KOPT-K1 (cell line): Measurements from ENCODE around the gene ST3GAL4.

Source experiments
- H3K27ac ChIP-seq: fragments of 200-600 bp; sonication (generic); 2 replicates; pipeline ENCODE4 v1.5.1; 2016; ENCODE audit warnings: antibody characterized with exemption, mild to moderate bottlenecking, low read depth, low read length; ENCODE audit not compliant: poor library complexity, severe bottlenecking
- H3K36me3 ChIP-seq: fragments of 200-600 bp; sonication (generic); 2 replicates; pipeline ENCODE4 v1.5.1; 2017; ENCODE audit warnings: antibody characterized with exemption, mild to moderate bottlenecking, low read length, moderate library complexity; ENCODE audit not compliant: insufficient read depth
- H3K9me3 ChIP-seq: fragments of 200-600 bp; sonication (generic); 2 replicates; pipeline ENCODE4 v1.5.1; 2017; ENCODE audit warnings: antibody characterized with exemption, low read length, mild to moderate bottlenecking; ENCODE audit not compliant: insufficient read depth, poor library complexity, severe bottlenecking

The ST3GAL4 gene

DNA sequence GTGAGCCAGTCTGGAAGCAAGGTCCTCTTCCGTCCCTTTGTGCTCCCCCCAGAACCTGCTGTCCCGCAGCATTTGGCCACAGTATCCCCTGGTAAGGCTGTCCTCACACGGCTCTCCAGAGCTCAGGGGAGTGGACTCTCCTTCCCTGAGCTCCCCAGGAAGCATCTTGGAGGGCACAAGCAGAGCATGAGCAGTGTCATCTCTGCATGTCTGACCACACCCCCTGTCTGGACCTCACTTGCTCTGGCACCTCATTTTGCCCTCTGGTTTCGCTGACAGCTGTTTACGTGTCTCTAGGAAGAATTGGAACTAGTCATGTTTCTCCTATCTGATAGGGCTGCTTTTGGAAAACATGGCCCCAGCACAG is 36.1 kb upstream of the ST3GAL4 start:
- Histone ChIP-seq H3K27ac (peak overlapping the region; percentile 95), H3K9me3 (peaks cover 5% of the 10 kb centered on the region), H3K36me3 (peaks cover under 1% of the 10 kb centered on the region; the same call in 1 of the 2 replicates)

DNA sequence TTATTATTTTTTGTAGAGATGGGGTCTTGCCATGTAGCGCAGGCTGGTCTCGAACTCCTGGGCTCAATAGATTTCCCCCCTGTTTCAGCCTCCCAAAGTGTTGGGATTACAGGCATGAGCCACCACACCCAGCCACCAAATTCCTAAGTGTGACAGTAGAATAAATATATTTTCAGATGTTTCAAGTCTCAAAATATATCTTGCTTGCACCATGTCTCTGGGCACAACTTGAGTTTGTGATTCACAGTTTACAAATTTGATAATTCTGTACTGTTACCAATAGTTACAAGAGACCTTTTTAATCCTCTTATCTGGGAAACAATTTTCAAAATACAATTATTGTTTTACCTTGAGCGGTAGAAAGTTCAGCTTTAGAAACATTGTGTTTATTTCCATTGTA is 32.5 kb upstream of the ST3GAL4 start:
- H3K9me3 ChIP-seq = no peaks in the 10 kb centered on the region
- H3K27ac ChIP-seq = no peak overlapping the region
- H3K36me3 ChIP-seq = no peaks in the 10 kb centered on the region

DNA sequence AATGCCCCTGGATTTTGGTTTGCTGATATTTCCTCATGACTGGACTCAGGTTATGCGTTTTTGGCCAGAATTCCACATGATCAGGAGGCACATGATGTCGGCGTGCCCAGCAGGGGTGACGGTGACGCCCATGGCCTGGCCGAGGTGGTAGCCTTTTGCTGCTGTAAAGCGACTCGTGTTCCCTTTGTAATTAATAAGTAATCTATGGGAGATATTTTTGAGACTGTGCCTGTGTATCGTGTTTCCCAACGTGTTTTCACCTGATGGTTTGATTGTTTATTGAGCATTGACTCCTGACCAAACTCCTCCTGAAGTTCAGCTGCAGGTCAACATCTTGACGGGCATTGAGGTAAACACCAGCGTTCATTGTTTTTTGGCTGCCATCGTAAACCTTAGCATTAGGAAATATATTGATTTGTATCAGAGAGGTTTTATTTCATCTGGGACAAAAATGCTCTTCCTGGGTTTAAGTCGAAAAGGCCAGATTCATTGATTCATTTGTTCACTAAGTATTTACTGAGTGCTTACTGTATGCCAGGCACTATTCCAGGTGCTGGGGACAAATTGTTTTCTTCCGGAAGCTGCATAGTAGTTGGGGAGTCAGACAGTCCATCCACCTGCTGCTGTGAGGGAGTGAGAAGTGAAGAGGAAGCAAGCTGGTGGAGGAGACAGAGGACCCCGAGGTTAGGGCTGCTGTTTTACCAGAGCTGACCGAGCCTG is 28.0 kb upstream of the ST3GAL4 start:
- no peaks in the 10 kb centered on the region for H3K9me3 ChIP-seq
- H3K36me3 ChIP-seq = peaks cover 15% of the 10 kb centered on the region
- H3K27ac ChIP-seq = peak overlapping the region; percentile 46

DNA sequence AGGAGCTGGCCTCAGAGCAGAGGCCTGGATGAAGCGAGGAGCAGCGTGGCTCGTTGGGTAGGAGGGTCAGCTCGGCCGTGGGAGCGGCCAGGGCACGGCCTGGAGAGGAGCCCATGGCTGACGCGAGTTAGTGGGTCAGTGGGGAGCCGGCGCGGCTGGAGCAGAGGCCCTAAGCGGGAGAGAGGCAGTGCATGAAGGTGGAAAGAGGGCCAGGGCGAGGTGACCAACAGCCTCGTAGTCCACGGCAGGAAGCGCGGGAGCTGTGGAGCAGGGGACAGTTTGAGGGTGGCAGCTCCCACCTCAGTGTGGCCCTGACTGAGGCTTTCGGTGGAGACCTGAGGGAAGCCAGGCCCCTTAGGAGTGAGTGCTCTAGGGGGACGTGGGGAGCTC is 27.5 kb upstream of the ST3GAL4 start:
- Histone ChIP-seq H3K27ac (peak overlapping the region; percentile 46), H3K9me3 (no peaks in the 10 kb centered on the region), H3K36me3 (peaks cover 21% of the 10 kb centered on the region)

DNA sequence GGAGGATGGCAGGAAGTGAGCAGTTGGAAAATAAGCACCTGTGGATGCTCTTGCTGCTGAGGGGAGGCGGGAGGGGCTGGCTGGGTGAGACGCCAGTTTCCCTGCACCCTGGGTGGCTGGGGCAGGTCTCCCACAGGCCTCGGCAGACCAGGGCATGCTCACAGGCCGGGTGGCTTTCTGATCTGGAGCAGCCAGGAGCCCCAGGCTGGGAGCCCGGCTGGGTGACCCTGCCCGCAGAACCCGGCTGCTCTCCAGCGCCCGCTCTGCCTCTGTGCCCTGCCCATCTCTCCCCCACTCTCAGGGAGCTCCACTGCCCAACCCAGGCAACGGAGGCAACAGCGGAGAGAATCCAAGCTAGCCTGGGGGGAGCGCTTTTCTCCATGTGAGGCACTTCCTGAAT is 27.0 kb upstream of the ST3GAL4 start:
- Histone ChIP-seq H3K27ac (peak overlapping the region; percentile 46), H3K36me3 (peaks cover 25% of the 10 kb centered on the region), H3K9me3 (no peaks in the 10 kb centered on the region)

DNA sequence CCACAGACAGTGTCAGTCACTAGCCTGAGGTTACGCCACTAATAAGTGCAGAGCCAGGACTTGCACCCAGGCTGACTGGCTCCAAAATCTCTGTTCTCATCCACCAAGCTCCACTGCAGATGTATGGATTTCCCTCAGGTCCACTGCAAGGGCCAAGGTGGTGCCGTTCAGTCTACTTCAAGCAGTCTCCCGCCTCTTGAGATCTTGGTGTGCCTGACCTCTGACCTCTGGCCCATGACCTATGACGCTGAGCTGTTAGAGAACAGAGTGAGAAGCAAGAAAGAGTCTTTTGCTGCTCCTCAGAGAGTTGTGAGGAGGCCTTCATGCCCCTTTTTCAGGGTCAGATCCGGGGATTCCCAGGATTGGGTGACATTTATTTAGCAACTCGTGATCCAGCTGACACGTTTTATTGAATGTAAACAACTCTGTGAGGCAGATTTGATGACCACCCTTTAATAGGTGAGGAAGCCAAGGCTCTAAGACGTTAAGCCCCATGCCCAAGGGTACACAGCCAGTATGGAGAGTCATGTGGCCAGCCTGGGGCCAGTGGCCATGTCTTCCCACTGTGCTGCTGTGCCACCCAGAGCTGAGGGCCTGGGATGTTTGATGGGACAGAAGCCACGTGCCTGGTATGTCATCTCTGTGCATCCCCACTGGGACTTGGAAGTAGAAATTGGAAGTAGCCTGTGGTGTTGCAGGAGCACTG is 26.4 kb upstream of the ST3GAL4 start:
- Histone ChIP-seq H3K27ac (peak overlapping the region; percentile 46), H3K36me3 (peaks cover 29% of the 10 kb centered on the region), H3K9me3 (no peaks in the 10 kb centered on the region)

DNA sequence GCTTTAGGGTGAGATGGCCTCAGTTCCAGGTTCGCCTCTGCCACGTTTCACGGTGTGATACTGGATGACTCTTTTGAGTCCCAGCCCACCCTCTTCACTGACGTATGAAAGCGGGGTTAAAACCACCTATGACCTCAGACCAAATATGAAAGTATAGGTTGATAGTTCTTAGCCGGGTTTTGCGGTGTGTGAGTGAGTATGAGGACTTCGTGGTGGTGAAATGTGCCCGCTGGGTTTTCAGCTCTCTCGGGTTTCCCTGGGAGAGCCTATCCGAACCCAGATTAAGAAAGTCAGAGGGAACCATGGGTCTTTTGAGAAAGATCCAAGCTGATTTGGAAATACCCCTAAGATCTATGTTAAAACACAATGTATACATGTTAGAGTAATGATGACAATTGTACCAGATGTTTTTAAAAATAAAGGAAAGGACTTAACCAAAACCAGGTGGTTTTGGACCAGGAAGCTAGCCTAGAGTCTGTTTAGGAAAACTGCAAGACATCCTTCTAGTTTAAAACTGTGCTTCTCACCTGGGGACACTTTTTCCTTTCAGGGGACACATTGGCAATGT is 25.8 kb upstream of the ST3GAL4 start:
- Histone ChIP-seq H3K36me3 (peaks cover 29% of the 10 kb centered on the region), H3K27ac (peak overlapping the region; percentile 19), H3K9me3 (no peaks in the 10 kb centered on the region)

DNA sequence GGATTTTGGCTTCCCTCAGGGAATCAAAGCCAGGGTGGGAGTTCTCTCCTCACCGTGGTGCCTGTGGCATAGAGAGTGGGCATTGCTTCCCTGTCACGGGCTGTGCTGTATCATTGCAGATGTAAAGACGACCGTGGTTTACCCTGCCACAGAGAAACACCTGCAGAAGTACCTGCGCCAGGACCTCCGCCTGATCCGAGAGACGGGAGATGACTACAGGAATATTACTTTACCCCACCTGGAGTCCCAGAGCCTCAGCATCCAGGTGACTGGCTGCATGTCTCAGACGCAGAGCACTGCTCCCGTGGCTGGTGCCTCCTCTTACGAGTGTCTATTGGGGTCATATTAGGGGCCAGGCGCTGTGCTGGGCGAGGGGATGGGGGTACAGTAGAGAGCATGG is 24.2 kb upstream of the ST3GAL4 start:
- H3K36me3 ChIP-seq = peaks cover 29% of the 10 kb centered on the region
- H3K27ac ChIP-seq = no peak overlapping the region

DNA sequence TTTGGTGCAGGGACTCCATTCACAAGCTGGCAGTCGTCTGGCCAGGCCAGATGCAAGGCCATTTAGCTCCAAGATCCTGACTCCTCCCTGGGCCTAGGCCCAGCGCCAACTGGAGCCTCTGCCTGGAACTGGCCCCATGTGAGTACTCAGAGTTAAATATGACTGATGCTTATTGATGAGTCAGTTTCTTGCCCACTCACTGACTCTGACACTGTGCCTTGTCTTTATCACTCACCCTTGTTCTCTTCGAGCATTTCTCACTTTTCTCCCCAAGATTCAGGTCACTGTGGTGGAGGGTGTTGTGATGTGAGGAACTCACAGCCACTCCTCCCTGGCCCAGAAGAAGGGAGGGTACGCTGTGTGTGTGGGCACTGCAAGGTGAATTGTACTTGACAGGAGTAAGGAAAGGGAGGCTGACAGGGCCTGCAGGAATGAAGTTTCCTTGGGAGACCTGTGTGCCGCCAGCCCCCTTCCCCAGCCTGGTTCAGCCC is 23.2 kb upstream of the ST3GAL4 start:
- H3K9me3 ChIP-seq = no peaks in the 10 kb centered on the region
- H3K27ac ChIP-seq = no peak overlapping the region
- peaks cover 29% of the 10 kb centered on the region for H3K36me3 ChIP-seq

More for the DNA sequence above, 24.2 kb upstream of the ST3GAL4 start:
- H3K9me3 ChIP-seq = no peaks in the 10 kb centered on the region

DNA sequence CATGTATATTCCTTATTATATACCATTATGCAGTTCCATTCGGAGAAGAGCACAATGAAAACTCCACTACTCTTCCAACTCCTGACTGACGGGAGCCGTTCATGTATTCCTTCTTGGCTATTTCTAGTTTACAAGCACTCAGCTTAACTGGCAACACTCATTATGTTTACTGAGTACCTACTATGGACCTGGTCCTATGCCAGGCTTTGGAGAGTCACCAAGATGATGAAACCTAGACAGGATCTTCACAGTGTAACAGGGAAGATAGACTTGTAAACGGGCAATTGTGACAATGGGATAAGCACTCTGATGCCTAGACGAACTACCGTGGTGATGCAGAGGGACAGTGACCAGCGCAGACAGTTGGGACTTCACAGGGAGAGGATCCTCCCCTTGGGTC is 22.3 kb upstream of the ST3GAL4 start:
- Histone ChIP-seq H3K36me3 (peaks cover 33% of the 10 kb centered on the region), H3K9me3 (no peaks in the 10 kb centered on the region), H3K27ac (no peak overlapping the region)

DNA sequence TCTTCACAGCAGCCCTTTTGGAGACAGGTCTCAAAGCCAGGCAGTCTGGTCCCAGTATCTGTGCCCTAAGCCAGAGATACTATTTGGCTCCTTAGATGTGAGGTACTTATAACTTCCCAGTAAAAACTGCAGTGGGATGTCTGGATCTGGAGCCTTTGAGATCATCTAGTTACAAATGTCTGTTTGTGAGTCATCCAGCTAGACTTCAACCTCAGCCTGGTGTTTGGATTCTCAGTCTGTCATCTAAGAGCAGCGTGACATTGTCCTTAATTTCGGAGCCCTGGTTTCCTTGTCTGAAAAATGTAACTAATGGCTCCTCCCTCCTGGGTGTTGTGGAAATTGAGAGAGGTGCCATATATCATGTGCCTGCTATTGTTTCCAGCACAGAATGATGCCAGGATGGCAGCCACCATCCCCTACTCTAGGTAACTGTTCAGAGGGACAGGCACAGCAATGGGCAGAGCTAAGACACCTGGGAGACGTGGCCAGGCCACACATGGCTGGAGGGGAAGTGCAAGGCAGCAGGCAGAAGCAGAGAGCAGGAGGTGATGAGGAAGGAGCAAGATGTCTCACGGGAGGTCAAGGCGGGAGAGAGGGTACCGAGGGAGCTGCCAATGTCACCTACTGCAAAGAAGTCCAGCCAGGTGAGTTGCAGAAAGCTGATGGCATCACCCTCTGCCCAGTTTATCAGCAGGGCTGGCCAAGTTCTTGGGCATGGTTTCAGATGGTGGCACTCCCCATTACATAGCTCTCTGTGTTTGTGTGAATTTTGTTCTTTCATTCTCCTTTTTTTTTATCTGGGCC is 20.6 kb upstream of the ST3GAL4 start:
- peak overlapping the region; percentile 79 for H3K27ac ChIP-seq
- peaks cover 50% of the 10 kb centered on the region for H3K36me3 ChIP-seq
- no peaks in the 10 kb centered on the region for H3K9me3 ChIP-seq

DNA sequence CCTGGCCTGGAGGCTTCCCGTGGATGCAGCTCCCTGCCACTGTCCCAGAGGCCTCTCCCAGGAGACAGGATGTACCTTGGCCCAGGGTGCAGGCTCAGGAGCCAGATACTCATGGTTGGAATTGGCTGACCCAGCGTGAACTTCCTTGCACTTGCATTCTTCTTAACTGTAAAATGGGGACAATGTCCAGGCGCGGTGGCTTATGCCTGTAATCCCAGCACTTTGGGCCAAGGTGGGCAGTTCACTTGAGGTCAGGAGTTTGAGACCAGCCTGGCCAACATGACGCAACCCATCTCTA is 20.1 kb upstream of the ST3GAL4 start:
- Histone ChIP-seq H3K27ac (peak overlapping the region; percentile 79), H3K36me3 (peaks cover 55% of the 10 kb centered on the region), H3K9me3 (no peaks in the 10 kb centered on the region)

DNA sequence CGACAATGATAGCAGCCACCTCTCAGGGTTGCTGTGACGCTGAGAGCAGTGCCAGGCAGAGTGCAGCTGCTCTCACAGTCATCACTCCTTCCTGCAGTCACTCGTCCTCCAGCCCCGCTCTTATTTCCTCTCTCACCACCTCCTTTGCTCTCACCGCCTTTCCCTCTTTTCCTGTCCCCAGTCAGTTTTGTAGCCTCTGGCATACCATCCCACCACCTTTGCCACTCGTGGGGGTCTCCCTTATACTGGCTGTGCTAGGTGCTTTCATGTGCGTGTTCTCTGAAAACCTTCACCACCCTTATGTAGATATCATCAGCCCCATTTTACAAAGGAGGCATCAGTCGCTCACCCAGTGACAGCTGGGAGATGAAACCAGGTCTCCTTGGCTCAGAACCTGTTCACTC is 19.3 kb upstream of the ST3GAL4 start:
- Histone ChIP-seq H3K9me3 (no peaks in the 10 kb centered on the region), H3K36me3 (peaks cover 61% of the 10 kb centered on the region), H3K27ac (peak overlapping the region; percentile 79)

DNA sequence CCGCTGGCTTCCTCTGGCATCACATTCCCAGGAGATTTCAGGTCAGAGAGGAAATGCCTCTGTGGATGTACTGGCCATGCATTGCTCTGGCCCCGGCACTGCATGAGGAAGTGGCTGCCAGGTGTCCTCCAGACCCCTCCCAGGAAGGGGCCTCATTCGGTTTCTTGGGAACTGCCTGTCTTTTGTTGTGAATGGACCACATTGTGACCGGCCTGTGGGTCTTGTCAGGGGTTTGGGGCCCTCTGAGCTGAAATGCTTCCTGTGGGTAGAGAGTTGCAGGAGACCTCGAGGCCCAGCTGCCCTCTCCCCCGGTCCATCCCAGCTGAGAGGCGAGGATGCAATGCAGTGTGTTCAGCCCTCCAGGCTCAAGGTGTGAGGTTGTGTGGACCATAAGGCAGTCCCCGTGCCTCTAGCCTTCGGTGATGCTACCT is 18.8 kb upstream of the ST3GAL4 start:
- Histone ChIP-seq H3K27ac (peak overlapping the region; percentile 79), H3K36me3 (peaks cover 61% of the 10 kb centered on the region), H3K9me3 (no peaks in the 10 kb centered on the region)

DNA sequence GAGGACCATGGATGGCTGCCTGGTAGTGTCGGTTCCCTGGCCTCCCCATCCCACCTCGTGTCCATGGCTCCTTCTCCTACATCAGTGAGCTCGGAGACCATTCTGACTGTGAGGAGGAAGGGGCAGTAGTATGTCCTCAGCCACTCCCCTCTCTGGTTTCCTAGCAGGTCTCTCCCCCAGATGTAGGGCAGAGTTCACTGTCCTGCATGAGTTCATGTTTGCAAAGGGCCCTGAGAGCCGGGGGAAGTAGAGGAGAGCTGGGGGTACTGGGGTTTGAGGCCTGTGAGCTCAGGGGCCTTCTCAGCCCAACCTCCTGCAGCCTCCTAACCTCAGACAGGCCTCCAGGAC is 18.4 kb upstream of the ST3GAL4 start:
- H3K36me3 ChIP-seq = peaks cover 61% of the 10 kb centered on the region
- H3K27ac ChIP-seq = peak overlapping the region; percentile 79
- H3K9me3 ChIP-seq = no peaks in the 10 kb centered on the region
